Measurements from ENCODE around the gene MAP6. TPM values are rescaled to one million over a fixed set of nuclear protein-coding genes. Genes with fewer than 3 reads are reported as not detected.

MAP6 gene
- total RNA-seq, 1 donor from 2014 or later, result 3.3 TPM

- TF ChIP-seq CTCF (IDR thresholded peaks at IDR 0.05; ENCODE audit: insufficient read depth, low read length, poor library complexity, severe bottlenecking), result no peak
- H3K36me3 ChIP-seq (ENCODE audit: control insufficient read depth, insufficient read depth, low read length), result no peaks in the 10 kb centered on the region
- H3K27me3 ChIP-seq (ENCODE audit: control insufficient read depth, insufficient read depth, low read length), result no peaks in the 10 kb centered on the region
- no peak overlapping the region for H3K4me3 ChIP-seq (ENCODE audit: low read depth, low read length)
- DNase-seq (ENCODE audit: low read depth), result no peak
Measured at GRCh38 chr11:75611823-75612222, 57.0 kb downstream of the MAP6 start.

- H3K27me3 ChIP-seq (ENCODE audit: control insufficient read depth, insufficient read depth, low read length), result no peaks in the 10 kb centered on the region
- no peak for DNase-seq (ENCODE audit: low read depth)
- TF ChIP-seq CTCF (IDR thresholded peaks at IDR 0.05; ENCODE audit: insufficient read depth, low read length, poor library complexity, severe bottlenecking), result no peak
- no peak overlapping the region for H3K4me3 ChIP-seq (ENCODE audit: low read depth, low read length)
- no peaks in the 10 kb centered on the region for H3K36me3 ChIP-seq (ENCODE audit: control insufficient read depth, insufficient read depth, low read length)
Measured at GRCh38 chr11:75606099-75606498, 62.7 kb downstream of the MAP6 start.

GRCh38 chr11:75603791-75604736 lies 64.8 kb downstream of the MAP6 start:
- H3K4me3 ChIP-seq (ENCODE audit: low read depth, low read length), result no peak overlapping the region
- no peaks in the 10 kb centered on the region for H3K36me3 ChIP-seq (ENCODE audit: control insufficient read depth, insufficient read depth, low read length)
- no peak for TF ChIP-seq CTCF (IDR thresholded peaks at IDR 0.05; ENCODE audit: insufficient read depth, low read length, poor library complexity, severe bottlenecking)
- no peaks in the 10 kb centered on the region for H3K27me3 ChIP-seq (ENCODE audit: control insufficient read depth, insufficient read depth, low read length)
- DNase-seq (ENCODE audit: low read depth), result no peak

- no peak for TF ChIP-seq CTCF (IDR thresholded peaks at IDR 0.05; ENCODE audit: insufficient read depth, low read length, poor library complexity, severe bottlenecking)
- Histone ChIP-seq H3K36me3 (ENCODE audit: control insufficient read depth, insufficient read depth, low read length) (no peaks in the 10 kb centered on the region), H3K4me3 (ENCODE audit: low read depth, low read length) (no peak overlapping the region), H3K27me3 (ENCODE audit: control insufficient read depth, insufficient read depth, low read length) (no peaks in the 10 kb centered on the region)
- DNase-seq (ENCODE audit: low read depth), result no peak
Measured at GRCh38 chr11:75602951-75603350, 65.9 kb downstream of the MAP6 start.

- DNase-seq (ENCODE audit: low read depth), result no peak
- no peak for TF ChIP-seq CTCF (IDR thresholded peaks at IDR 0.05; ENCODE audit: insufficient read depth, low read length, poor library complexity, severe bottlenecking)
- Histone ChIP-seq H3K36me3 (ENCODE audit: control insufficient read depth, insufficient read depth, low read length) (no peaks in the 10 kb centered on the region), H3K4me3 (ENCODE audit: low read depth, low read length) (no peak overlapping the region), H3K27me3 (ENCODE audit: control insufficient read depth, insufficient read depth, low read length) (no peaks in the 10 kb centered on the region)
Measured at GRCh38 chr11:75601494-75601893, 67.3 kb downstream of the MAP6 start.

Measured in kidney epithelial cell (primary cell).